OCI-LY7 (cell line): ENCODE data around the gene PRMT1. TPM values are rescaled to one million over a fixed set of nuclear protein-coding genes. Genes with fewer than 3 reads are reported as not detected.
"Not testable (repeated sequence)": the region's sequence is repeated elsewhere in the genome, so short reads cannot be mapped to it uniquely, and the experiment has no call there.

ENCODE experiments used
- BruUV-seq: library from RNA; stranded (reverse); fragments of 400-500 nt; replicated peaks from 2 replicates; lab custom pipeline; 2021; lab: Mats Ljungman, UMichigan
- CTCF ChIA-PET: fragments of 300-600 bp; sonication (Branson Sonifier 250); formaldehyde crosslinking; loops from one replicate; lab custom pipeline; 2022; ENCODE audit warnings: antibody characterized with exemption; ENCODE audit not compliant: unreplicated experiment; lab: Charles Lee
- POLR2A ChIA-PET: fragments of 300-600 bp; sonication (Branson Sonifier 250); formaldehyde crosslinking; loops from one replicate; lab custom pipeline; 2022; ENCODE audit warnings: antibody characterized with exemption; lab: Charles Lee
- DNase-seq: peaks from one replicate; pipeline ENCODE4 v3.0.0-alpha.2; 2015; ENCODE audit warnings: low spot score
- H2AFZ ChIP-seq: fragments of 200-600 bp; sonication (generic), shearing (Covaris generic); 2 replicates; pipeline ENCODE4 v1.6.1; 2014; ENCODE audit warnings: mild to moderate bottlenecking, antibody characterized with exemption, low read length, moderate library complexity
- H3K27ac ChIP-seq: fragments of 200-600 bp; sonication (generic); 2 replicates; pipeline ENCODE4 v1.5.1; 2014; ENCODE audit warnings: mixed run types, low read depth, mild to moderate bottlenecking, moderate library complexity, low read length, inconsistent platforms; ENCODE audit not compliant: poor library complexity, severe bottlenecking
- H3K36me3 ChIP-seq: fragments of 200-600 bp; sonication (generic); 2 replicates; pipeline ENCODE4 v1.6.1; 2014; ENCODE audit warnings: mild to moderate bottlenecking, antibody characterized with exemption, low read length, moderate library complexity, mixed read lengths; ENCODE audit not compliant: insufficient read depth
- H3K4me1 ChIP-seq: fragments of 200-600 bp; sonication (generic); 2 replicates; pipeline ENCODE4 v1.5.1; 2014; ENCODE audit warnings: mild to moderate bottlenecking, low read length; ENCODE audit not compliant: insufficient read depth, poor library complexity, severe bottlenecking
- H3K4me2 ChIP-seq: fragments of 200-600 bp; sonication (generic); 2 replicates; pipeline ENCODE4 v1.6.1; 2014; ENCODE audit warnings: mild to moderate bottlenecking, low read length
- H3K4me3 ChIP-seq: fragments of 200-600 bp; sonication (generic); 2 replicates; pipeline ENCODE4 v1.5.1; 2014; ENCODE audit warnings: mild to moderate bottlenecking, low read depth, low read length; ENCODE audit not compliant: poor library complexity, severe bottlenecking
- H3K79me2 ChIP-seq: fragments of 200-600 bp; sonication (generic); 2 replicates; pipeline ENCODE4 v1.6.1; 2016; ENCODE audit warnings: low read depth, mild to moderate bottlenecking, low read length, moderate library complexity, mixed read lengths; ENCODE audit not compliant: insufficient read depth
- H3K9me2 ChIP-seq: fragments of 200-600 bp; sonication (generic); 2 replicates; pipeline ENCODE4 v1.6.1; 2016; ENCODE audit warnings: mild to moderate bottlenecking, low read length, mixed read lengths; ENCODE audit not compliant: insufficient read depth
- H3K9me3 ChIP-seq: fragments of 200-600 bp; sonication (generic); 2 replicates; pipeline ENCODE4 v1.6.1; 2014; ENCODE audit warnings: mild to moderate bottlenecking, mixed run types, low read length, mixed read lengths
- H4K20me1 ChIP-seq: fragments of 200-600 bp; sonication (generic); 2 replicates; pipeline ENCODE4 v1.6.1; 2014; ENCODE audit warnings: mild to moderate bottlenecking, antibody characterized with exemption, low read length, moderate library complexity, mixed read lengths; ENCODE audit not compliant: insufficient read depth
- CTCF ChIP-seq: fragments of 200-600 bp; sonication (generic); conservative IDR thresholded peaks from 2 replicates; pipeline ENCODE4 v1.5.1; 2014; ENCODE audit warnings: mild to moderate bottlenecking, antibody characterized with exemption, low read length, moderate library complexity, mixed read lengths
- EZH2phosphoT487 ChIP-seq: fragments of 200-600 bp; sonication (generic); IDR thresholded peaks from 2 replicates; pipeline ENCODE4 v1.6.1; 2018; ENCODE audit warnings: low read depth, borderline replicate concordance, mild to moderate bottlenecking, mixed run types, antibody characterized with exemption, low read length, moderate library complexity, mixed read lengths
- intact Hi-C: fragments of 100-400 bp; cut with micrococcal nuclease; formaldehyde crosslinking; loops from one replicate; pipeline ENCODE4 v1.10.0; 2022; ENCODE audit not compliant: unreplicated experiment
- total RNA-seq, 2 experiments: library from RNA; depleted of rRNA in 1 of 2; stranded (reverse); fragments of >200 nt in 1 of 2; shearing (Covaris generic) in 1 of 2; gene quantifications; 2 replicates each; pipeline ENCODE4 v1.2.3, GENCODE V29; 2014 to 2022

Gene PRMT1
- total RNA-seq, 2 experiments from 2014 or later: 266 to 403 TPM

GRCh38 chr19:49718511-49718910 lies 41.4 kb downstream of the PRMT1 start:
- intact Hi-C loops: no loop called here
- no peak overlapping the region for H3K4me3 ChIP-seq
- POLR2A ChIA-PET: interaction anchor here (0.5 kb wide), 1 partner anchor 318 kb away, joined by 3 read pairs; no protein-coding TSS in a partner anchor

GRCh38 chr19:49718991-49719390 lies 41.9 kb downstream of the PRMT1 start:
- no TSS peak for BruUV-seq
- no peaks in the 10 kb centered on the region for H3K9me3 ChIP-seq

More at GRCh38 chr19:49718511-49718910, 41.4 kb downstream of the PRMT1 start:
- CTCF ChIA-PET: no interaction called here
- no peak for DNase-seq
- H3K36me3 ChIP-seq: no peaks in the 10 kb centered on the region
- H3K9me2 ChIP-seq: no peaks in the 10 kb centered on the region
- TF ChIP-seq CTCF (no peak), EZH2phosphoT487 (no peak)
- BruUV-seq: no TSS peak
- H2AFZ ChIP-seq: no peak overlapping the region
- H3K9me3 ChIP-seq: no peaks in the 10 kb centered on the region
- no peaks in the 10 kb centered on the region for H4K20me1 ChIP-seq
- no peaks in the 10 kb centered on the region for H3K79me2 ChIP-seq
- no peak overlapping the region for H3K4me2 ChIP-seq
- H3K27ac ChIP-seq: no peak overlapping the region
- H3K4me1 ChIP-seq: peaks cover 9% of the 10 kb centered on the region

GRCh38 chr19:49719420-49719819 lies 42.3 kb downstream of the PRMT1 start:
- H3K36me3 ChIP-seq, H3K4me2 ChIP-seq, H3K4me1 ChIP-seq, BruUV-seq, H3K4me3 ChIP-seq, DNase-seq, H3K79me2 ChIP-seq, intact Hi-C loops, CTCF ChIA-PET, H2AFZ ChIP-seq, H3K9me2 ChIP-seq, H3K27ac ChIP-seq, H3K9me3 ChIP-seq, H4K20me1 ChIP-seq: not testable (repeated sequence)
- POLR2A ChIA-PET: interaction anchor here (0.7 kb wide), 1 partner anchor 40 kb away, joined by 4 read pairs; no protein-coding TSS in a partner anchor

More at GRCh38 chr19:49718991-49719390, 41.9 kb downstream of the PRMT1 start:
- ChIA-PET CTCF (no interaction called here), POLR2A (no interaction called here)
- Histone ChIP-seq H3K79me2 (no peaks in the 10 kb centered on the region), H3K4me1 (peaks cover 9% of the 10 kb centered on the region), H3K9me2 (no peaks in the 10 kb centered on the region), H3K27ac (no peak overlapping the region), H2AFZ (no peak overlapping the region), H3K36me3 (no peaks in the 10 kb centered on the region), H4K20me1 (no peaks in the 10 kb centered on the region), H3K4me2 (no peak overlapping the region), H3K4me3 (no peak overlapping the region)
- TF ChIP-seq CTCF (no peak), EZH2phosphoT487 (no peak)
- DNase-seq: no peak
- intact Hi-C loops: no loop called here
